Keratinocyte (primary cell): ENCODE data around the gene SOCS4. TPM values are rescaled to one million over a fixed set of nuclear protein-coding genes. Genes with fewer than 3 reads are reported as not detected.

ENCODE experiments used
- DNase-seq: peaks from one replicate; pipeline ENCODE4 v3.0.0-alpha.2; 2011; ENCODE audit warnings: low read depth, missing footprints, low spot score
- FAIRE-seq: peaks from 2 replicates; lab custom pipeline; 2011; peaks lifted over from hg19 to GRCh38; lab: Jason Lieb, UNC
- H2AFZ ChIP-seq: 2 replicates; pipeline ENCODE4 v1.6.0; 2012; ENCODE audit warnings: low read length, control low read depth, inconsistent platforms; ENCODE audit not compliant: control insufficient read depth
- H3K27ac ChIP-seq: 2 replicates; pipeline ENCODE4 v1.5.1; 2011; ENCODE audit warnings: low read length; ENCODE audit not compliant: control insufficient read depth, insufficient read depth
- H3K27me3 ChIP-seq: 3 replicates; pipeline ENCODE4 v1.6.0; 2011; ENCODE audit warnings: low read length; ENCODE audit not compliant: control insufficient read depth, insufficient read depth; ENCODE audit errors: extremely low read depth
- H3K36me3 ChIP-seq, 2 experiments: 2 replicates in 1 of 2; 3 replicates in 1 of 2; pipeline ENCODE4 v1.5.1; 2011; ENCODE audit warnings: low read length in 2 of 2, mild to moderate bottlenecking in 1 of 2; ENCODE audit not compliant: control insufficient read depth in 2 of 2, insufficient read depth in 2 of 2; ENCODE audit errors: extremely low read depth in 1 of 2
- H3K4me1 ChIP-seq: 3 replicates; pipeline ENCODE4 v1.5.1; 2011; ENCODE audit warnings: low read length; ENCODE audit not compliant: control insufficient read depth, insufficient read depth; ENCODE audit errors: extremely low read depth
- H3K4me2 ChIP-seq: 3 replicates; pipeline ENCODE4 v1.6.0; 2011; ENCODE audit warnings: low read depth, low read length; ENCODE audit not compliant: control insufficient read depth, insufficient read depth; ENCODE audit errors: extremely low read depth
- H3K4me3 ChIP-seq, 3 experiments: fragments of 200-600 bp in 1 of 3; sonication (generic) in 1 of 3; 2 replicates in 2 of 3; 3 replicates in 1 of 3; pipeline ENCODE4 v1.5.1; 2011 to 2016; ENCODE audit warnings: low read length in 3 of 3, mild to moderate bottlenecking in 3 of 3, control low read depth in 2 of 3, inconsistent platforms in 1 of 3, low read depth in 1 of 3, mixed read lengths in 1 of 3, mixed run types in 1 of 3, moderate library complexity in 1 of 3; ENCODE audit not compliant: control insufficient read depth in 2 of 3, insufficient read depth in 2 of 3; ENCODE audit errors: extremely low read depth in 1 of 3
- H3K79me2 ChIP-seq: 2 replicates; pipeline ENCODE4 v1.6.0; 2012; ENCODE audit warnings: low read length; ENCODE audit not compliant: control insufficient read depth, insufficient read depth
- H3K9ac ChIP-seq: 3 replicates; pipeline ENCODE4 v1.6.0; 2011; ENCODE audit warnings: low read length; ENCODE audit not compliant: control insufficient read depth, insufficient read depth; ENCODE audit errors: extremely low read depth
- H3K9me1 ChIP-seq: 3 replicates; pipeline ENCODE4 v1.6.0; 2011; ENCODE audit warnings: low read length; ENCODE audit not compliant: control insufficient read depth, insufficient read depth; ENCODE audit errors: extremely low read depth
- H3K9me3 ChIP-seq: 2 replicates; pipeline ENCODE4 v1.5.1; 2012; ENCODE audit warnings: low read depth, low read length; ENCODE audit not compliant: control insufficient read depth
- H4K20me1 ChIP-seq: 3 replicates; pipeline ENCODE4 v1.6.0; 2011; ENCODE audit warnings: low read length; ENCODE audit not compliant: control insufficient read depth, insufficient read depth; ENCODE audit errors: extremely low read depth
- CTCF ChIP-seq, 3 experiments: IDR thresholded peaks in 1 of 3; conservative IDR thresholded peaks in 1 of 3; optimal IDR thresholded peaks in 1 of 3; 2 replicates in 2 of 3; 3 replicates in 1 of 3; pipeline versions ENCODE3 to v1.5.1; 2011; ENCODE audit warnings: low read length in 3 of 3, mild to moderate bottlenecking in 3 of 3, moderate library complexity in 2 of 3, control low read depth in 1 of 3, inconsistent platforms in 1 of 3; ENCODE audit not compliant: insufficient read depth in 2 of 3; ENCODE audit errors: extremely low read depth in 1 of 3
- EZH2 ChIP-seq: IDR thresholded peaks from one replicate; pipeline ENCODE4 v1.6.1; 2012; ENCODE audit warnings: inconsistent platforms, mild to moderate bottlenecking, low read length, moderate library complexity
- dilution Hi-C: fragments of 300-500 bp; cut with MboI; formaldehyde crosslinking; loops from one replicate; pipeline ENCODE4 v1.7.0; 2020; ENCODE audit warnings: low sequenced_read_pairs; ENCODE audit not compliant: extremely low pct_ligation_motif_present
- polyA plus RNA-seq, 5 experiments: library from polyadenylated mRNA; depleted of rRNA in 3 of 5; stranded (reverse) in 3 of 5; stranded (forward) in 1 of 5; unstranded in 1 of 5; fragments of >200 nt; gene quantifications; 1 replicate in 1 of 5; 2 replicates in 3 of 5; 3 replicates in 1 of 5; pipeline versions ENCODE4 v1.2.1 to v1.2.3, GENCODE V29; 2011 to 2012; ENCODE audit warnings: missing spikeins in 2 of 5, low read depth in 1 of 5, low replicate concordance in 1 of 5

The SOCS4 gene
- polyA plus RNA-seq, 1 donor (not counting 4 experiments of a cell fraction or from before 2014, with no cell fraction given): 14.1 TPM

- no peak overlapping the region for H3K9ac ChIP-seq
- peaks cover 5% of the 10 kb centered on the region for H4K20me1 ChIP-seq
- no peak for TF ChIP-seq EZH2
- TF ChIP-seq CTCF (optimal IDR thresholded peaks at IDR 0.05 in 1 of 3, IDR thresholded peaks at IDR 0.05 in 1 of 3, conservative IDR thresholded peaks at IDR 0.05 in 1 of 3; ENCODE audit: extremely low read depth in 1 of 3, insufficient read depth in 2 of 3, low read length in 3 of 3): no peak
- no peak overlapping the region for H3K4me2 ChIP-seq
- FAIRE-seq (no peak), DNase-seq (no peak)
- H3K9me1 ChIP-seq: no peaks in the 10 kb centered on the region
- H3K36me3 ChIP-seq: peaks cover 0 to 22% of the 10 kb centered on the region in 2 experiments
- peaks cover 74% of the 10 kb centered on the region for H3K79me2 ChIP-seq
- H3K4me1 ChIP-seq: peaks cover 18% of the 10 kb centered on the region
- no peak overlapping the region for H3K27ac ChIP-seq
- H3K9me3 ChIP-seq: no peaks in the 10 kb centered on the region
- no peak overlapping the region for H3K4me3 ChIP-seq
- H2AFZ ChIP-seq: no peak overlapping the region
- dilution Hi-C loops: no loop called here
- no peaks in the 10 kb centered on the region for H3K27me3 ChIP-seq
Measured at GRCh38 chr14:55054098-55054497, 27.1 kb downstream of the SOCS4 start.

GRCh38 chr14:55057919-55058318, 30.9 kb downstream of the SOCS4 start:
- H3K9me3 ChIP-seq: no peaks in the 10 kb centered on the region
- H3K27ac ChIP-seq: no peak overlapping the region
- peaks cover 15% of the 10 kb centered on the region for H4K20me1 ChIP-seq
- no peak for FAIRE-seq
- H2AFZ ChIP-seq: no peak overlapping the region
- dilution Hi-C loops: no loop called here
- H3K79me2 ChIP-seq: peaks cover 96% of the 10 kb centered on the region
- no peak overlapping the region for H3K9ac ChIP-seq
- H3K4me3 ChIP-seq: no peak overlapping the region
- no peak overlapping the region for H3K4me2 ChIP-seq
- TF ChIP-seq CTCF (optimal IDR thresholded peaks at IDR 0.05 in 1 of 3, IDR thresholded peaks at IDR 0.05 in 1 of 3, conservative IDR thresholded peaks at IDR 0.05 in 1 of 3; ENCODE audit: extremely low read depth in 1 of 3, insufficient read depth in 2 of 3, low read length in 3 of 3): no peak
- no peak for TF ChIP-seq EZH2
- no peak for DNase-seq
- H3K4me1 ChIP-seq: peaks cover 9% of the 10 kb centered on the region
- H3K27me3 ChIP-seq: no peaks in the 10 kb centered on the region
- peaks cover 3 to 37% of the 10 kb centered on the region in 2 experiments for H3K36me3 ChIP-seq
- H3K9me1 ChIP-seq: no peaks in the 10 kb centered on the region
